NB4 (cell line): Measurements from ENCODE around the gene CYP3A7.

Source experiments
- CTCF ChIP-seq: IDR thresholded peaks from one replicate; pipeline ENCODE4 v1.5.1; 2012; ENCODE audit warnings: low read depth, low read length
- POLR2A ChIP-seq: IDR thresholded peaks from 2 replicates; pipeline ENCODE4 v1.6.1; 2011; ENCODE audit warnings: mild to moderate bottlenecking; ENCODE audit not compliant: insufficient read length; ENCODE audit errors: extremely low read depth

DNA sequence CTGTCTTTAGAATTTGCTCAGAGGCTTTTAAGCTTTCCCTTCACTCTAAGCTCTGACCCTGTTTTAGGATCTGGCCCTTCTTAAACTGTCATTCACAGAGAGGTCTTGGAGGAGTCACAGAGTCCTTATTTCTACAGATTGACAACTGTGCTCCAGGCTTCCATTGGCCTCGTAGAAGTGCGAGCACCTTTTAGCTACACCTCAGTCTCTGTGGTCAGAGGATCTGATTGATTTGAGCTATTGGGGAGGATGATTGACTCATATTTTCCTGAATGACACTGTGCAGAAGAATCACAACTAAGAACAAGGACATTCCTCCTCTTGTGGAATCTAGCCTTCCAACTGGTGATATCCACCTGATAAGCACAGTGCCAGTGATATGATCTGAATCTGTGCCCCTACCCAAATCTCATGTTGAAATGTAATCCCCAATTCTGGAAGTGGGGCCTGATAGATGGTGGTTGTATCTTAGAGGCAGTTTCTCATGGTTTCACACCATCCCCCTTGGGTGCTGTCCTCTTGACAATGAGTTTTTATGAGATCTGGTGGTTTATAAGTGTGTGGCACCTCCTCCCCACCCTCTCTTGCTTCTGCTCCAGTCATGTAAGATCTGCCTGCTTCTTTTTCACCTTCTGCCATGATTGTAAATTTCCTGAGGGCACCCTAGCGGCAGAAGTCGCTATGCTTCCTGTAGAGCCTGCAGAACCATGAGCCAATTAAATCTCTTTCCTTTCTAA, 3.2 kb downstream of the CYP3A7 start:
- TF ChIP-seq CTCF (no peak), POLR2A (no peak)
